Gastroesophageal sphincter (tissue), 4 donors: ENCODE results near the gene RPL39. TPM values are rescaled to one million over a fixed set of nuclear protein-coding genes. Genes with fewer than 3 reads are reported as not detected.
A peak's percentile ranks its signal among the peaks of the same experiment; 100 is the strongest.

ENCODE experiments used
- ATAC-seq: fragments of 150-250 bp; one replicate; pipeline ENCODE4 v1.9.1; 2016; ENCODE audit warnings: mild to moderate bottlenecking, moderate library complexity
- H3K27ac ChIP-seq, 4 donors: fragments of 200-600 bp; sonication (generic) in 3 of 4; 1 replicate in 3 of 4; 2 replicates in 1 of 4; pipeline ENCODE4 v1.5.1; 2016 to 2019
- H3K27me3 ChIP-seq: fragments of 200-600 bp; sonication (generic); one replicate; pipeline ENCODE4 v1.5.1; 2019
- H3K36me3 ChIP-seq, 2 donors: fragments of 200-600 bp; sonication (generic); one replicate each; pipeline ENCODE4 v1.5.1; 2019; ENCODE audit warnings: control low read depth in 1 of 2
- H3K4me1 ChIP-seq, 3 donors: fragments of 200-600 bp; sonication (generic); 1 replicate in 2 of 3; 2 replicates in 1 of 3; pipeline ENCODE4 v1.5.1; 2016 to 2019; ENCODE audit warnings: control low read depth in 2 of 3
- H3K4me3 ChIP-seq, 2 donors: fragments of 200-600 bp; sonication (generic); one replicate each; pipeline ENCODE4 v1.5.1; 2019; ENCODE audit warnings: mild to moderate bottlenecking in 1 of 2, moderate library complexity in 1 of 2
- H3K9me3 ChIP-seq, 3 donors: fragments of 200-600 bp; sonication (generic); one replicate each; pipeline ENCODE4 v1.5.1; 2017 to 2019; ENCODE audit warnings: control low read depth in 2 of 3
- EP300 ChIP-seq: sonication (generic); formaldehyde crosslinking; IDR thresholded peaks from one replicate; pipeline ENCODE4 v1.6.1; 2017; ENCODE audit warnings: antibody characterized with exemption, mild to moderate bottlenecking
- POLR2A ChIP-seq, 2 donors: fragments of 450-650 bp; IDR thresholded peaks; one replicate each; pipeline ENCODE4 v1.6.1; 2017; ENCODE audit warnings: antibody characterized with exemption in 2 of 2, mild to moderate bottlenecking in 2 of 2, moderate library complexity in 1 of 2
- POLR2AphosphoS5 ChIP-seq: sonication (generic); formaldehyde crosslinking; IDR thresholded peaks from one replicate; pipeline ENCODE4 v1.6.1; 2017; ENCODE audit warnings: antibody characterized with exemption
- WGBS, 2 donors: methylation state at CpG; one replicate each; pipeline ENCODE4 v1.1.5; 2018; ENCODE audit warnings: low coverage in 1 of 2; 5-methylcytosine and 5-hydroxymethylcytosine counted together
- total RNA-seq, 4 donors: library from RNA; depleted of rRNA; stranded (reverse); fragments of >200 nt; gene quantifications; one replicate each; pipeline ENCODE4 v1.1.0, GENCODE V29; 2016
- TF ChIP-seq, protein P1 (sequence below), 4 experiments: fragments of 200-600 bp in 2 of 4; fragments of 450-650 bp in 2 of 4; sonication (generic) in 1 of 4; IDR thresholded peaks; one replicate each; pipeline ENCODE4 v1.5.1; 2017 to 2019; ENCODE audit warnings: antibody characterized with exemption in 4 of 4, mild to moderate bottlenecking in 2 of 4, moderate library complexity in 2 of 4

RPL39 gene
- total RNA-seq, 4 donors from 2014 or later: 1,536 to 5,996 (median 3,784) TPM

DNA sequence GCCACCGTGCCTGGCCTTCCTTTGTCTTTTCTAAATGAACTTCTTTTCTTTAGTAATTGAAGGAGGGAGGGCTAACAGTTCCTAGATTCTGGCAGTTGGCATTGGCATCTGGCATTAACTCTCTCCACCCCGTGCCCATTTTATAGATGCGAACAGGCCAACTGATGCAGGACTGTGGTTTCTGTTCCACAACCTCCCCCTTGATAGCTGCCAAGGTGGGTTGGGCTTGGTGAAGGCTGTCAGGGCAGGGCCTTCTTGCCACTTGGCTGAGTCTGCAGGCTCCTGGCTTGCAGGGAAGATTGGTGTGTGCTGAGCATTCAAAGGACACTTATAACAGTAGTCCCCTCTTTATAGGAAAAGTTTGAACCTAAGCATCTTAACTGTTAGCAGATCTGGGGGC lies 28.7 kb downstream of the RPL39 start:
- Histone ChIP-seq H3K4me1 (peaks cover 0 to 16% (median 0%) of the 10 kb centered on the region in 3 donors), H3K4me3 (no peak overlapping the region), H3K27ac (no peak overlapping the region), H3K27me3 (peaks cover 15% of the 10 kb centered on the region), H3K36me3 (no peaks in the 10 kb centered on the region), H3K9me3 (no peaks in the 10 kb centered on the region)
- TF ChIP-seq POLR2AphosphoS5: no peak
- TF ChIP-seq EP300: no peak
- TF ChIP-seq, protein P1, sequence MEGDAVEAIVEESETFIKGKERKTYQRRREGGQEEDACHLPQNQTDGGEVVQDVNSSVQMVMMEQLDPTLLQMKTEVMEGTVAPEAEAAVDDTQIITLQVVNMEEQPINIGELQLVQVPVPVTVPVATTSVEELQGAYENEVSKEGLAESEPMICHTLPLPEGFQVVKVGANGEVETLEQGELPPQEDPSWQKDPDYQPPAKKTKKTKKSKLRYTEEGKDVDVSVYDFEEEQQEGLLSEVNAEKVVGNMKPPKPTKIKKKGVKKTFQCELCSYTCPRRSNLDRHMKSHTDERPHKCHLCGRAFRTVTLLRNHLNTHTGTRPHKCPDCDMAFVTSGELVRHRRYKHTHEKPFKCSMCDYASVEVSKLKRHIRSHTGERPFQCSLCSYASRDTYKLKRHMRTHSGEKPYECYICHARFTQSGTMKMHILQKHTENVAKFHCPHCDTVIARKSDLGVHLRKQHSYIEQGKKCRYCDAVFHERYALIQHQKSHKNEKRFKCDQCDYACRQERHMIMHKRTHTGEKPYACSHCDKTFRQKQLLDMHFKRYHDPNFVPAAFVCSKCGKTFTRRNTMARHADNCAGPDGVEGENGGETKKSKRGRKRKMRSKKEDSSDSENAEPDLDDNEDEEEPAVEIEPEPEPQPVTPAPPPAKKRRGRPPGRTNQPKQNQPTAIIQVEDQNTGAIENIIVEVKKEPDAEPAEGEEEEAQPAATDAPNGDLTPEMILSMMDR (IDR thresholded peaks at IDR 0.05): no peak
- TF ChIP-seq POLR2A (IDR thresholded peaks at IDR 0.05): no peak
- 44% methylated on average over 2 of the region's 3 CpGs; no CpG with 5 or more reads in 1 of the 2 donors for WGBS, 2 donors
- no peak for ATAC-seq

DNA sequence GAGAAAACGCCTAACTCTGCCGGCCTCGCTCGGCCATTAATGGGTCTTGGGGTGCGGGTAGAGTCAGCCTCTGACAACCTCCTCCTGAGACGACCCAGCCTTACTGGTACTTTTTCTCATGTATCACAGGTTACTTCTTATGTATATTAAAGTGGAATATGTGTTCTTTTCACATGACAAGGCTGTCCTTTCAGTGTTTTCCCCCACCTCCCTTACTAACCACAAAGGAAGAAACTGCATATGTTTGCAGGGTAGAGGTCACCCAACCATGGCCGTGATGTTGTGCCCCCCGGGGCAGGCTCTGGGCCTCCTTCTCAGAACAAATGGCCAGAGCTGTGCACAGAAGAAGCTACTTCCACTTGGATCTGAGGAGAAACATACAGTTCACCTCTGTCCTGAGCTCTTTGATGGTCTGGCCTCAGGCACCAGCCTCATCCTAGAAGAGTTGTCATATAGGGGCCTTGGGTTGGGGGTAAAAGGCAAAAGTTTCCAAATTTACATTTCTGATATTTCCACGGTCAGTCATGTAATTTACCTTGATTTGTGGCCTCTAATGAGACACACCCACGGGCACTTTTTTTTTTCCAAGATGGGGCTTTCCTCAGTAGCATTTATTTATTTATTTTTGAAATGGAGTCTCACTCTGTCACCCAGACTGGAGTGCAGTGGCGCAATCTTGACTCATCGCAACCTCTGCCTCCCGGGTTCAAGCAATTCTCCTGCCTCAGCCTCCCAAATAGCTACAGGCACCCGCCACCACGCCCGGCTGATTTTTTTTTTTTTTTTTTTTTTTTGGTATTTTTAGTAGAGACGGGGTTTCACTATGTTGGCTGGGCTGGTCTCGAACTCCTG lies 31.2 kb downstream of the RPL39 start:
- Histone ChIP-seq H3K9me3 (no peaks in the 10 kb centered on the region), H3K27ac (no peak overlapping the region), H3K4me1 (peaks cover 0 to 17% (median 0%) of the 10 kb centered on the region in 3 donors), H3K36me3 (no peaks in the 10 kb centered on the region), H3K27me3 (peaks cover 15% of the 10 kb centered on the region), H3K4me3 (no peak overlapping the region)
- no peak for ATAC-seq
- TF ChIP-seq POLR2A (IDR thresholded peaks at IDR 0.05): no peak
- TF ChIP-seq POLR2AphosphoS5: no peak
- TF ChIP-seq EP300: no peak
- TF ChIP-seq, protein P1 (IDR thresholded peaks at IDR 0.05): no peak
- WGBS, 2 donors: 83 to 88% methylated on average over 4 to 9 of the region's 18 CpGs

DNA sequence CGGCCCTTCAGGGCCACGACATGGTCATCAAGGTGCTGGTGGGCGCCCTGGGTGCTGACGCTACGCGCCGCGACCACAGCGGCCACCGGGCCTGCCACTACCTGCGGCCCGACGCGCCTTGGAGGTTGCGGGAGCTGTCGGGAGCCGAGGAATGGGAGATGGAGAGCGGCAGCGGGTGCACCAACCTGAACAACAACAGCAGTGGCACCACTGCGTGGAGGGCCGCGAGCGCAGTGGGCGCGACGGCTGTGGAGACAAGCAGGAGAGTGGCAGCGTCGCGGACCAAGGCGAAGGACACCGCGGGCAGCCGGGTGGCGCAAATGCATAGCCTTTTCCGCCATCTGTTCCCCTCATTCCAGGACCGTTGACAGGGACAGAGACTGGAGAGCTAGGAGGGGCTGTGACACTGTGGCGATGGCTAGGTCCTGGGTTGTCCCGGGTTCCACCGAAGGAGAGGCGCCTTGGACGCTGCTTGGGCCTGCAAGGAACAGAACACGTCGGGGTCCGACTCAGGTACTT lies 32.1 kb downstream of the RPL39 start:
- Histone ChIP-seq H3K36me3 (no peaks in the 10 kb centered on the region), H3K4me1 (peaks cover 0 to 17% (median 0%) of the 10 kb centered on the region in 3 donors), H3K4me3 (peak overlapping the region; percentile 35 to 51), H3K27ac (no peak overlapping the region), H3K9me3 (no peaks in the 10 kb centered on the region), H3K27me3 (peaks cover 15% of the 10 kb centered on the region)
- no peak for TF ChIP-seq POLR2A (IDR thresholded peaks at IDR 0.05)
- TF ChIP-seq POLR2AphosphoS5: no peak
- no peak for TF ChIP-seq EP300
- TF ChIP-seq, protein P1 (IDR thresholded peaks at IDR 0.05): no peak
- WGBS, 2 donors: 53% methylated on average over 3 of the region's 44 CpGs; no CpG with 5 or more reads in 1 of the 2 donors
- ATAC-seq: no peak

DNA sequence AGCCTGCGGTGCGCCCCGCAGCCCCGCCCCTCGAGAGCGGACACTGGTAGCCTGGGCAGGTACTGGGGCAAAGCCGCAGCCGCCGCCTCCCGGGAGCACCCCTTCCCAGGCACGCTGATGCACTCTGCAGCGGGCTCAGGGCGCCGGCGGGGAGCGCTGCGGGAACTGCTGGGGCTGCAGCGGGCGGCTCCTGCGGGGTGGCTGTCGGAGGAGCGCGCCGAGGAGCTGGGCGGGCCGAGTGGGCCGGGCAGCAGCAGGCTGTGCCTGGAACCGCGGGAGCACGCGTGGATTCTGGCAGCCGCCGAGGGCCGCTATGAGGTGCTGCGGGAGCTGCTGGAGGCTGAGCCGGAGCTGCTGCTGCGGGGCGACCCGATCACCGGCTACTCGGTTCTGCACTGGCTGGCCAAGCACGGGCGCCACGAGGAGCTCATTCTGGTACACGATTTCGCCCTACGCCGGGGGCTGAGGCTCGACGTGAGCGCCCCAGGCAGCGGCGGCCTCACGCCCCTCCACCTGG lies 32.6 kb downstream of the RPL39 start:
- peaks cover 15% of the 10 kb centered on the region for H3K27me3 ChIP-seq
- WGBS, 2 donors: 60% methylated on average over 1 of the region's 54 CpGs; no CpG with 5 or more reads in 1 of the 2 donors
- TF ChIP-seq, protein P1 (IDR thresholded peaks at IDR 0.05): no peak
- TF ChIP-seq POLR2A (IDR thresholded peaks at IDR 0.05): no peak
- TF ChIP-seq EP300: no peak
- TF ChIP-seq POLR2AphosphoS5: no peak
- H3K36me3 ChIP-seq: no peaks in the 10 kb centered on the region
- H3K27ac ChIP-seq: peak overlapping the region in 1 of 4 donors; percentile 46
- peak; percentile 30 for ATAC-seq
- peaks cover 0 to 17% (median 0%) of the 10 kb centered on the region in 3 donors for H3K4me1 ChIP-seq
- H3K9me3 ChIP-seq: no peaks in the 10 kb centered on the region
- peak overlapping the region; percentile 35 to 51 for H3K4me3 ChIP-seq
